H1 (cell line): ENCODE data around the gene EMC10. TPM values are rescaled to one million over a fixed set of nuclear protein-coding genes. Genes with fewer than 3 reads are reported as not detected.

ENCODE experiments used
- CTCF ChIA-PET: fragments of 300-600 bp; sonication (Branson Sonifier 250); formaldehyde crosslinking; loops from one replicate; lab custom pipeline; 2021; ENCODE audit not compliant: partially characterized antibody; lab: Charles Lee
- POLR2A ChIA-PET: fragments of 300-600 bp; sonication (Branson Sonifier 250); formaldehyde crosslinking; loops from one replicate; lab custom pipeline; 2021; ENCODE audit warnings: inconsistent platforms; ENCODE audit not compliant: partially characterized antibody; lab: Charles Lee
- DNase-seq, 2 experiments: peaks; one replicate each; pipeline versions ENCODE4 v3.0.0 to v3.0.0-alpha.2; 2010 to 2022; ENCODE audit warnings: low spot score in 2 of 2, low read depth in 1 of 2, mixed read lengths in 1 of 2
- FAIRE-seq: peaks from 2 replicates; lab custom pipeline; 2011; peaks lifted over from hg19 to GRCh38; lab: Jason Lieb, UNC
- H2AFZ ChIP-seq: 2 replicates; pipeline ENCODE4 v1.8.1; 2012; ENCODE audit warnings: low read length, inconsistent platforms
- H2AK5ac ChIP-seq: 2 replicates; pipeline ENCODE4 v1.6.1; 2013; ENCODE audit warnings: low read depth, low read length
- H2BK120ac ChIP-seq: replicated peaks from 2 replicates; pipeline ENCODE3; 2013; ENCODE audit warnings: low read depth, low read length, inconsistent platforms
- H2BK12ac ChIP-seq: 2 replicates; pipeline ENCODE4 v1.6.1; 2013; ENCODE audit warnings: low read depth, low read length
- H2BK15ac ChIP-seq: 2 replicates; pipeline ENCODE4 v1.6.1; 2013; ENCODE audit warnings: low read length
- H2BK20ac ChIP-seq: 2 replicates; pipeline ENCODE4 v1.6.1; 2013; ENCODE audit warnings: low read length
- H2BK5ac ChIP-seq: 2 replicates; pipeline ENCODE4 v1.6.1; 2013; ENCODE audit warnings: low read depth, low read length
- H3K14ac ChIP-seq: 2 replicates; pipeline ENCODE4 v1.6.1; 2013; ENCODE audit warnings: inconsistent platforms; ENCODE audit not compliant: insufficient read length
- H3K18ac ChIP-seq: 2 replicates; pipeline ENCODE4 v1.6.1; 2013; ENCODE audit warnings: low read length; ENCODE audit errors: extremely low read depth
- H3K23ac ChIP-seq: 2 replicates; pipeline ENCODE4 v1.6.1; 2013; ENCODE audit warnings: inconsistent platforms; ENCODE audit not compliant: insufficient read length
- H3K23me2 ChIP-seq: 2 replicates; pipeline ENCODE4 v1.6.1; 2013; ENCODE audit warnings: low read depth, low read length
- H3K27ac ChIP-seq: 2 replicates; pipeline ENCODE4 v1.6.1; 2011; ENCODE audit warnings: low read depth, low read length, inconsistent platforms
- H3K27me3 ChIP-seq, 4 experiments: replicated peaks in 1 of 4; 1 replicate in 1 of 4; 2 replicates in 3 of 4; pipeline versions ENCODE4 v1.6.1 to v1.8.1; 2011 to 2013; ENCODE audit warnings: low read length in 3 of 4, mild to moderate bottlenecking in 3 of 4, inconsistent platforms in 2 of 4, mixed read lengths in 2 of 4, moderate library complexity in 1 of 4; ENCODE audit not compliant: control insufficient read depth in 3 of 4, insufficient read depth in 3 of 4; ENCODE audit errors: extremely low read depth in 1 of 4
- H3K36me3 ChIP-seq, 4 experiments: 2 replicates each; pipeline versions ENCODE4 v1.6.1 to v1.8.1; 2011 to 2013; ENCODE audit warnings: mild to moderate bottlenecking in 4 of 4, low read length in 3 of 4, moderate library complexity in 2 of 4, control low read depth in 1 of 4, inconsistent platforms in 1 of 4; ENCODE audit not compliant: insufficient read depth in 4 of 4, control insufficient read depth in 2 of 4
- H3K4ac ChIP-seq: replicated peaks from 2 replicates; pipeline ENCODE3; 2013; ENCODE audit warnings: low read length, low read depth, mixed read lengths, inconsistent platforms; ENCODE audit not compliant: insufficient read length
- H3K4me1 ChIP-seq, 4 experiments: replicated peaks in 1 of 4; 1 replicate in 1 of 4; 2 replicates in 3 of 4; pipeline versions ENCODE4 v1.6.1 to v1.8.1; 2011 to 2013; ENCODE audit warnings: low read length in 3 of 4, inconsistent platforms in 2 of 4, mixed read lengths in 1 of 4; ENCODE audit not compliant: insufficient read depth in 4 of 4, control insufficient read depth in 3 of 4
- H3K4me2 ChIP-seq, 2 experiments: 2 replicates each; pipeline versions ENCODE4 v1.6.1 to v1.8.1; 2011 to 2013; ENCODE audit warnings: low read depth in 2 of 2, low read length in 2 of 2, control low read depth in 1 of 2, inconsistent platforms in 1 of 2, mild to moderate bottlenecking in 1 of 2; ENCODE audit not compliant: insufficient read depth in 1 of 2
- H3K4me3 ChIP-seq, 4 experiments: fragments of 200-600, 300-600 bp in 1 of 4; sonication (generic), shearing (Covaris generic), sonication (Bioruptor Twin) in 1 of 4; 2 replicates each; pipeline versions ENCODE4 v1.5.1 to v1.8.1; 2011 to 2016; ENCODE audit warnings: low read length in 4 of 4, low read depth in 3 of 4, control low read depth in 2 of 4, inconsistent platforms in 2 of 4, mild to moderate bottlenecking in 2 of 4, mixed read lengths in 1 of 4, moderate library complexity in 1 of 4; ENCODE audit not compliant: insufficient read depth in 2 of 4; ENCODE audit errors: extremely low read depth in 1 of 4
- H3K56ac ChIP-seq: replicated peaks from 2 replicates; pipeline ENCODE3; 2013; ENCODE audit warnings: low read depth, mild to moderate bottlenecking, mixed read lengths, low read length, inconsistent platforms; ENCODE audit not compliant: insufficient read length
- H3K79me1 ChIP-seq: 2 replicates; pipeline ENCODE4 v1.6.1; 2013; ENCODE audit warnings: low read depth, low read length, control low read depth
- H3K79me2 ChIP-seq, 2 experiments: 2 replicates each; pipeline versions ENCODE4 v1.6.1 to v1.8.1; 2012 to 2013; ENCODE audit warnings: low read length in 2 of 2, mild to moderate bottlenecking in 2 of 2, inconsistent platforms in 1 of 2; ENCODE audit not compliant: insufficient read depth in 2 of 2, control insufficient read depth in 1 of 2
- H3K9ac ChIP-seq, 4 experiments: replicated peaks in 1 of 4; 1 replicate in 1 of 4; 2 replicates in 3 of 4; pipeline versions ENCODE4 v1.6.1 to v1.8.1; 2011 to 2013; ENCODE audit warnings: low read depth in 3 of 4, low read length in 3 of 4, control low read depth in 2 of 4, mild to moderate bottlenecking in 2 of 4, moderate library complexity in 2 of 4, inconsistent platforms in 1 of 4; ENCODE audit errors: extremely low read depth in 1 of 4
- H3K9me3 ChIP-seq, 2 experiments: 2 replicates each; pipeline versions ENCODE4 v1.6.1 to v1.8.1; 2012 to 2013; ENCODE audit warnings: mild to moderate bottlenecking in 2 of 2, moderate library complexity in 2 of 2, control low read depth in 1 of 2, inconsistent platforms in 1 of 2, low read depth in 1 of 2, low read length in 1 of 2, mixed read lengths in 1 of 2; ENCODE audit not compliant: insufficient read depth in 2 of 2
- H4K20me1 ChIP-seq, 2 experiments: replicated peaks in 1 of 2; 2 replicates each; pipeline versions ENCODE3 to v1.8.1; 2011 to 2013; ENCODE audit warnings: inconsistent platforms in 2 of 2, low read length in 2 of 2, mild to moderate bottlenecking in 1 of 2; ENCODE audit not compliant: insufficient read depth in 2 of 2, control insufficient read depth in 1 of 2
- H4K5ac ChIP-seq: 2 replicates; pipeline ENCODE4 v1.6.1; 2013; ENCODE audit warnings: low read length, low read depth, mixed read lengths, inconsistent platforms; ENCODE audit not compliant: insufficient read length
- H4K8ac ChIP-seq: 2 replicates; pipeline ENCODE4 v1.8.0; 2013; ENCODE audit warnings: mild to moderate bottlenecking, moderate library complexity, low read length, inconsistent platforms; ENCODE audit not compliant: insufficient read depth; ENCODE audit errors: extremely low read depth
- H4K91ac ChIP-seq: replicated peaks from 2 replicates; pipeline ENCODE3; 2013; ENCODE audit warnings: low read length, mixed read lengths, inconsistent platforms; ENCODE audit not compliant: insufficient read length
- CEBPB ChIP-seq: IDR thresholded peaks from 2 replicates; pipeline ENCODE4 v1.6.1; 2012; ENCODE audit warnings: low read depth, low read length
- CTCF ChIP-seq, 3 experiments: IDR thresholded peaks; 1 replicate in 2 of 3; 2 replicates in 1 of 3; pipeline versions ENCODE4 v1.5.1 to v1.6.1; 2011; ENCODE audit warnings: low read length in 3 of 3, mild to moderate bottlenecking in 3 of 3, inconsistent platforms in 2 of 3, low read depth in 1 of 3, moderate library complexity in 1 of 3; ENCODE audit not compliant: insufficient read depth in 1 of 3; ENCODE audit errors: control extremely low read depth in 1 of 3
- RBBP5 ChIP-seq: IDR thresholded peaks from 2 replicates; pipeline ENCODE4 v1.7.1; 2012; ENCODE audit warnings: low read depth, mild to moderate bottlenecking, inconsistent platforms, low read length, moderate library complexity, borderline replicate concordance
- RNF2 ChIP-seq: fragments of 200-900, 300-1000 bp; sonication (generic); IDR thresholded peaks from 2 replicates; pipeline ENCODE4 v1.7.1; 2016; ENCODE audit warnings: borderline replicate concordance, low read depth, mild to moderate bottlenecking, antibody characterized with exemption, low read length; ENCODE audit not compliant: poor library complexity, severe bottlenecking; ENCODE audit errors: missing control alignments
- SIX5 ChIP-seq: IDR thresholded peaks from 2 replicates; pipeline ENCODE4 v1.6.1; 2011; ENCODE audit warnings: mild to moderate bottlenecking, low read depth, low read length
- WGBS, 2 experiments: shearing (Covaris generic) in 1 of 2; methylation state at CpG; one replicate each; pipeline versions ENCODE4 v1.1.6 to v1.1.7; 2013 to 2015; ENCODE audit warnings: low lambda C conversion rate in 2 of 2, mixed read lengths in 2 of 2, inconsistent platforms in 1 of 2, low coverage in 1 of 2, missing lambda C conversion rate in 1 of 2; ENCODE audit not compliant: insufficient replicate concordance in 2 of 2, insufficient coverage in 1 of 2, insufficient read length in 1 of 2; ENCODE audit errors: extremely low coverage in 1 of 2, missing lambda C conversion rate in 1 of 2; 5-methylcytosine and 5-hydroxymethylcytosine counted together
- polyA plus RNA-seq, 7 experiments: library from polyadenylated mRNA; depleted of rRNA in 3 of 7; stranded (reverse) in 5 of 7; unstranded in 2 of 7; fragments of >200 nt in 5 of 7; fragments of 200-250 nt in 2 of 7; gene quantifications; 1 replicate in 5 of 7; 2 replicates in 1 of 7; 4 replicates in 1 of 7; pipeline versions ENCODE4 v1.2.1 to v1.2.3, GENCODE V29; 2011 to 2013; ENCODE audit warnings: missing spikeins in 2 of 7, mixed read lengths in 2 of 7
- total RNA-seq: library from RNA; stranded (reverse); fragmentation: NEBNext Ultra II Directional; extraction: Animal tissue kit (Norgen Biotek cat#: 25700); gene quantifications from 2 replicates; pipeline ENCODE4 v1.2.1, GENCODE V29; 2021

The EMC10 gene
- total and polyA plus RNA-seq, 2 of the 8 experiments (the other 6 are each of a cell fraction or from before 2014, with no cell fraction given): 77.6 to 103 TPM

GRCh38 chr19:50447053-50447452 is 29.3 kb upstream of the EMC10 start:
- no peak for TF ChIP-seq RBBP5
- no peak for TF ChIP-seq CTCF (IDR thresholded peaks at IDR 0.05; ENCODE audit: control extremely low read depth in 1 of 3, insufficient read depth in 1 of 3, low read depth in 1 of 3, low read length in 3 of 3)
- TF ChIP-seq CEBPB: no peak
- TF ChIP-seq RNF2: no peak
- TF ChIP-seq SIX5: no peak
- no peak overlapping the region for H2AK5ac ChIP-seq
- no peak overlapping the region for H3K4me2 ChIP-seq
- no peak overlapping the region for H3K4ac ChIP-seq
- ChIA-PET POLR2A (interaction anchor here (1.0 kb wide), 1 partner anchor 11 kb away, joined by 3 read pairs; no protein-coding TSS in a partner anchor), CTCF (interaction anchor here (1.1 to 3.7 kb wide), 7 partner anchors 10 to 72 kb away, joined by 3 to 14 read pairs (median 3); no protein-coding TSS in a partner anchor)
- no peak for DNase-seq
- H2BK12ac ChIP-seq: no peak overlapping the region
- H3K56ac ChIP-seq: no peak overlapping the region
- no peak overlapping the region for H2BK20ac ChIP-seq
- no peak for FAIRE-seq
- no peak overlapping the region for H2AFZ ChIP-seq
- H4K91ac ChIP-seq: no peak overlapping the region
- no peaks in the 10 kb centered on the region for H3K9me3 ChIP-seq
- H3K18ac ChIP-seq: no peak overlapping the region
- H2BK5ac ChIP-seq: no peak overlapping the region
- H3K4me1 ChIP-seq: peaks cover 0 to 7% (median 0%) of the 10 kb centered on the region in 4 experiments; a peak in 1 of 7 replicates
- no peak overlapping the region for H3K23ac ChIP-seq
- H3K4me3 ChIP-seq: no peak overlapping the region
- H4K20me1 ChIP-seq: no peaks in the 10 kb centered on the region
- H4K5ac ChIP-seq: no peak overlapping the region
- H3K79me1 ChIP-seq: no peaks in the 10 kb centered on the region
- no peak overlapping the region for H2BK15ac ChIP-seq
- H3K27ac ChIP-seq: no peak overlapping the region
- WGBS, 2 experiments: 90% methylated on average over 5 of the region's 5 CpGs; no CpG with 5 or more reads in 1 of the 2 experiments
- peaks cover 5% of the 10 kb centered on the region; the same call in 1 of the 2 replicates for H3K23me2 ChIP-seq
- H2BK120ac ChIP-seq: no peak overlapping the region
- H3K36me3 ChIP-seq: no peaks in the 10 kb centered on the region
- no peak overlapping the region for H3K9ac ChIP-seq
- no peak overlapping the region for H4K8ac ChIP-seq
- H3K14ac ChIP-seq: no peak overlapping the region
- no peaks in the 10 kb centered on the region for H3K79me2 ChIP-seq
- H3K27me3 ChIP-seq: no peaks in the 10 kb centered on the region
